Measurements from ENCODE around the gene DGCR8.
"Not testable (repeated sequence)": the region's sequence is repeated elsewhere in the genome, so short reads cannot be mapped to it uniquely, and the experiment has no call there.

Gene DGCR8

DNA sequence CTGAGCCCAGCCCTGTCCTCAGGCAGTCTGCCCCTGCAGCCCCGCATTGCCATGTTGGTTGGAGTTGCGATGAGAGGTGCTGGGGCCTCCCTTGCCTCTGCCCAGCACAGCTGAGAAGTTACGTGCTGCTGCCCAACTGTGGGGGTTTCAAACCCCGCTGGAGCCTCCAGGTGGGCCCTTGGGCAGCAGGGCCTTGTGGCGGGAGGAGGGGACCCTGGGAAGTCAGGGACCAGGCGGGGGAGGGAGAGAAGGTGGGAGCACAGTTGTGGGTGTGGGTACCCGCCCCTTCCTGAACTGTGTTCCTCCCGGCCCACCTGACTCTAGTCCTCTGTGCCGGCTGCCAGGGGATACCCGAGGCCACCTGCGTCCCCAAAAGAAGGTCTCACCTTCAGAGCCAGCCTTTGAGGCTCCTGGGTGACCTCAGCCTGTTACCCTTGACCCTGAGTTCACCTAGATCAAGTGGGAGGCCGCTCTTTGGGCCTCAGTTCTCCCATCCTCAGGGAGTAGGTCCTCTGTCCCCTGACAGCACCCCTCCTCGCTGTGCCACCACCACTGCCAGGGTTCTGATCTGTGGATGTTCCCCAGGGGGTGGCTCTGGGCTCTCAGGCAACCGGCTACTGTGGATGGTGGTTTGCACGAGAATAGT lies 78.5 kb downstream of the DGCR8 start:
- DNase-seq: no peak

DNA sequence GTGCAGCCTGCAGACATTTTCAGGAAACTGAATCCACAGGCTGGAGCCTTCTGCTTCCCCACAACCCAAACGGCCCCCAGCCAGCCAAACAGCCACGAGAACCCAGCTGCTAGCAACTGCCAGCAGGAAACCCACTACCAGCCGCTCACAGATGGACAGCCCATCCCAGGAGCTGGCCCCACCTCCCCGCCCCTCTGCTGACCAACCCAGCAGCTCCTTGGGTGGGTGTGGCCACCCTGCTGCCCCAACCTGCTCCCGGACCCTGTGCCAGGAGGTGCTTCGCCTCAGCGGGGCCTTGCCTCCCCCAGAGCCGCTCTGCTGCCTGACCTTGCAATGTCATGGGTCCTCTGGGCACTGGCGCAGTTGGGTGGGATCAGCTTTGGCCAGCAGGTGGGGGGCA lies 79.0 kb downstream of the DGCR8 start:
- no peak for DNase-seq

DNA sequence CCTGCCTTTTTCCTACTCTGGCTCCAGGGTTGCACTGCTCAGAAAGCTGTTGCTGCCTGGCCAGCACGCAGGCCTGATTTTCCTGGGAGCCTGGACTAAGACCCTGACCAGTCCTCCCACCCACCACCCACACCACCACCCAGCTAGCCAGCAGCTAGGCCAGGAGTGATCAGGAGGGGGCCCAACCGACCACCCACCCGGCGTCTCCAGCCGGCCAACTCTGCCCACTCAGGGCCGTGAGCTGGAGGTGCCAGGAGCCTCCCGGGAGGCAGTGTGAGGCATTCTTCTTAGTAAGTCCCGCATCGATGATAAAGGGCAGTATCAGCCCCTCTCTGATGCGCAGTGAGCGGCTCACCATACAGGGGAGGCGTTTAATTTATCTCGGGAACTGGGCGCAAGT lies 79.5 kb downstream of the DGCR8 start:
- not testable (repeated sequence) for DNase-seq

DNA sequence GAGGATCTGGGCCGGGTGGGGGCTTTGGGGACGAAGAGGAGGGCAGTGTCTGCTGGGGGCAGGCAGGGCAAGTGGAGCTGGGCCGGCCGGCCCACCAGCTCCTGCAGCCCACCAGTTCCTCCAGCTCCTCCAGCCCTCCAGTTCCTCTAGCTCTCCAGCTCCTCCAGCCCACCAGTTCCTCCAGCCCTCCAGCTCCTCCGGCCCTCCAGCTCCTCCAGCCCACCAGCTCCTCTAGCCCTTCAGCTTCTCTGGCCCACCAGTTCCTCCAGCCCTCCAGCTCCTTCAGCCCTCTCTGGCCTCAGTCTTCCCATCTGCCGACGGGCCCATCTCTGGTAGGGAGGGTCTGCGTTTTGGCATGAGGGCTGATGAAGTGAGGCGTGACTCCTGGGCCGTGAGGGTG lies 80.0 kb downstream of the DGCR8 start:
- DNase-seq: no peak
